SHP77 treated with DMSO at 0.1 percent for 48 hours (cell line): ENCODE data around the gene PTPRT.

Experiments used
- DNase-seq: peaks from one replicate; lab custom pipeline; 2025; lab: John Stamatoyannopoulos, UW

Gene PTPRT

GRCh38 chr20:42974347-42974746 is 215.4 kb downstream of the PTPRT start:
- DNase-seq: no peak

DNA sequence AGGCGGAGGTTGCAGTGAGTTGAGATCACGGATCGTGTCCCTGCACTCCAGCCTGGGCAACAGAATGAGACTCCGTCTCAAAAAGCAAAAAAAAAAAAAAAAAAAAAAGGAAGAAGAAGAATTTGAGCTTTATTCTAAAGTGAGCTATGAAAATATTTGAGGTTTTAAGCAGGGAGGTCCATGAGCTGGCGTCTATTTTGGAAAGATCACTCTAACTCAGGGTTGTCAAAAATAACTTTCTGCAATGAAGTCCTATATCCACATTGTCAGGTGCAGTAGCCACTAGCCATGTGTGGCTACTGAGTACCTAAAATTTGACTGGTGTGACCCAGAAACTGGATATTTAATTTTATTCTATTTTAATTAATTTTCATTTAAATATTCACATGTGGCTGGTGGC is 217.1 kb downstream of the PTPRT start:
- no peak for DNase-seq

DNA sequence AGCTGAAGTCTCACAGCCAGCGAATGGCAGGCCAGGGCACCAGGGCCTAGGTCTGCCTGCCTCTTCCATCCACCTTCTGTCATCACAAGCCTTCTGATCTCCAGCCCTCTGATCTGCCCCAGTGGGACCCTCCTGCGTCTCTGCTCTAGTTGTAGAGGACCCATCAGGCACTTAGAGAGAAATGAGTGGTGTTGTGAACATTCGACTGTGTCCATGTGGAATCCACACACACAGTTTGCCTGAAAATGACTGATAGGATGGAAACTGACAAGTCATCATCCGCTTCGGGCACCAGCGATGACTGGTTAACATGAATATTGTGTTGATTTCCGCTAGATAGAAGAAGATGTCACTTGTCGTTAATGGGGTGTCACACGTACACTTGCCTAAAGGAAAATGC is 221.0 kb downstream of the PTPRT start:
- no peak for DNase-seq

DNA sequence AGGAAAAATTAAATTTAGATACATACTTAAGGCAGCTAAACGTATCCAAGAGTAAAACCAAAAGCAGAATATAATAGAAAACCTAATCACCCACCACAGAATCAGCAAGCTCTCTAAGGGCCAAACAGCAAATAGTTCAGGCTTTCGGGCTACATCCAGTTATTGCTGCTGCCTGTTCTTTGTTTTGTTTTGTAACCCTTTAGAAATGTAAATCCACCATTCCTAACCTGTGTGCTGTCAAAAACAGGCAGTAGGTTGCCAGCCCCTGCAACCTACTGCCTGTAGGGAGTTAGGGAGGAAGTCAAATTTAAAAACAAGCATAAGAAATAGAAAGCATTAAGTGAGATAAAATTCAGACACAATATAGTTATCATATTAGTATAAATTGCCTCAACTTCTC is 225.9 kb downstream of the PTPRT start:
- no peak for DNase-seq

DNA sequence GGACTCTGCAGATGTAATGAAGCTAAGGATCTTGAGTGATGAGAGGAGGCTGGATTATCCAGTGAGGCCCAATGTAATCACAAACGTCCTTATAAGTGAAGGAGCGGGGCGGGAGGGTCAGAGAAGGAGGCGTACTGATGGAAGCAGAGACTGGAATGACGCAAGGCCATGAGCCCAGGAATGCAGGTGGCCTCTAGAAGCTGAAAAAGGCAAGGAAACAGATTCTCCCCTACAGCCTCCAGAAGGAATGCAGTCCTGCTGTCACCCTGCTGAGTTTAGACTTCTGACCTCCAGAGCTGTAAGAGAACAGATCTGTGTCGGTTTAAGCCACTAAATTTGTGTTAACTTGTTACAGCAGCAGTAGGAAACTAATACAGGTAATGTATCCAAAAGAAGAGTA is 227.9 kb downstream of the PTPRT start:
- no peak for DNase-seq

- no peak for DNase-seq
These were observed 229.7 kb downstream of the PTPRT start for GRCh38 chr20:42959996-42960395.

GRCh38 chr20:42958367-42959069 is 231.2 kb downstream of the PTPRT start:
- DNase-seq: no peak

DNA sequence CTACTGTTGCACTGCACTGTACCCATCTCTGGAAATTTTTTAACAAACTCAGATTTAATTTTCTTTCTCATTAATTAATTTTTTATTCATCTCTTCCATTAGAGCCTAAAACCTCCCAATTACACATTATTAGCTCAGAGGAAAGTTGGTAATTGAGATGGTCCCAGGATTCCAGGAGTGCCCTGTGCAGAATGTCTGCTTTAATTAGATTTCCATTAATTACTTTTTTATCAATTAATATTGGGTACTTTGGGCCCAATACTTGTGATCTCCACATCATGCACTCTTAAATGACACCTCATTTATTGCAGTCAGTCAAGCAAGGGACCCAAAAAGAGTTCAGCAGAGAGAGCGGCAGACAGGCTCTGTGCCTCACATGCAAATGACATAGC is 232.0 kb downstream of the PTPRT start:
- no peak for DNase-seq

DNA sequence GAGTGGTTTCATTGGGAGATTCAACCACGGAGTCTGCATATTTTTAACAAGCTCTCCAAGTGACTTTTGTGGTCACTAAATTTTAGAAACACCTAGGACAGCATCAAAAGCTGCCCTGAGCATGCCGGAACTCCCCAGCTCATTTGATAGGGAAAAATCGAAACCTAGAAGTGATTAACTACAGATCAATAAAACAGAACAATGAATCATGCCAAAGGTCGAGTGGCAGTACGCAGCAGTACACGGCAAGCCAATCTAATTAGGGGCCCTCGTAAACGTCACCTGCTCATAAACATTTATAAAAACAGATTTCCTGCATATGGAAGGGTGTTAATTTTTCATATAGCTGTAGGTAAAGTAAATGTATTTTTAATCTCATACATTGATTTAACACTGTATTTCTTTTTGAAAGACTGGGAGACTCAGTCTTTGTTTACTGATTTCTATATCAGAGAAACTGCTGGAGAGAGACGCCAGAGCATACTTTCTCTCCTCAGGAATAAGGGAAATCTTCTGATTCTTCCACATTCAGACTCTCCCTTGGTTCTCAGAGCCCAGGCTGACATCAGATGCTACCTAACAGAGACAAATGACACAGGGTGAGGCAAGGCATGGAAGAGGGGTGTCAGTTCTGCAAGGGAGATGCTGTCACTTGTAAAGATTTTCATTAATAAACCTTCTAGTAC is 232.5 kb downstream of the PTPRT start:
- DNase-seq: no peak

DNA sequence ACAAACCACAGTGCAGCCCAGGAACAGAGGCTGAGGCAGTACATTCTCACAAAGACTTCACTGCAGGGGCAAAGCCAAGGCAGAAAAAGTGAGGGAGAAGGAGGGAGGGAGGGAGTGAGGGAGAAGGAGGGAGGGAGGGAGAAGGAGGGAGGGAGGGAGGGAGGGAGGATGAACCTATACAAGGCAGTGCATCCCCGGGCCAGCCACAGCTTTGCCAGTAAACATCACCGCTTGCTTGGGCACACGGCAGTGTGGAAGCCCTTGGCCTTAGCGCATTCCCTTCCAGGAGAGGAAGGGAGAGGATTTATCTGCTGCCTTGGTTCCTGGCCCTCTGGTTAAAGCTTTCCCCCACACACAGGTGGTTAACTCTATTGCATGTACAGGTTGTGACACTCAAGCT is 234.0 kb downstream of the PTPRT start:
- DNase-seq: no peak

- no peak for DNase-seq
These were observed 234.8 kb downstream of the PTPRT start for GRCh38 chr20:42954951-42955350.

DNA sequence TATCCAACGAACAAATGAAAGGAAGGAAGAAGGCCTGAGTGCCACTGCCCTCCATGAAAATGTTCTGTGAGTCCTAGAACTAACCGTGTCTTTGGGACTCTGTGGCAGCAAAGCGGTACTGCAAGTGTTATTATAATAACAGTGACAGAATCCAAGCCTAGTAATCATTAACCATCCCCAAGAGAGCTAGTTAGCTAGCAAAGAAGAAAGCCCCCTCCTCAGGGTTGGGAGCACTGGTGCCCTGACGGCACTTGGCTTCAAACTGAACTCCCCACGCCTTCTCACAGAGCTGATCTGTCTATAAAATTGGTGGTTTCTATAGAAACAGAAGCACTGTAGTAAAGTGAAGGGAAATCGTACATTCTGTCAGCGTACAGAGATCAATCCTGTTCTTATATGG is 239.8 kb downstream of the PTPRT start:
- DNase-seq: no peak

DNA sequence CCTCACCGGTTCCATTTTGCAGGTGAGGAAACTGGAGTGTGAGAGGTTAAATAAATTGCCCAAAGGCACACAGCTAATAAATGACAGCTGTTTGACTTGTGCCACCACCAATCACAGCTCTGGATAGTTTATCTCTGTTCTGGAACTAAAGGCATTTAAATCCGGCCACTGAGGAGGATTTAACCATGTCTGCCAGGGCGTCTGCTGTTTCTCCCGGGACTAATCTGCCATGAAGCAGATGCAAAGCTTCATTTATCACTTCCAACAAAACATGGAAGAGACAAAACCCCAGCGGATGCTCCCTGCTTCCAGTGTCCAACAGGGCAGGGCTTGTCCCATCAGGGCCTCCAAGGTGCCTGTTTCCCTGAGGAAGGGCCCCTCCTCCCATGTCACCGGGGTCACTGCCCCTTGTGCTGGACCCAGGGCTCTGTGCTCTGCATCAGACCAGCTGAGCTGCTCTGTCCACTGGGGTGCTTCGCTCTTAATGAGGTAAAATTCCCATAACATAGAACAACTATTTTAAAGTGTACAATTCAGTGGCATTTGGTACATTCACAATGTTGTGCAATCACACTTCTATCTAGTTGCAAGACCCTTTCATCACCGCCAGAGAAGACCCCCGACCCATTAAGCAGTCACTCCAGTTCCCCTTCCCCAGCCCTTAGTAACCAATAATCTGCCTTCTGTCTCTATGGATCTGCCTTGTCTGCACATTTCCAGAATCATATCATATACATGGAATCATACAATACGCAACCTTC is 244.3 kb downstream of the PTPRT start:
- DNase-seq: no peak

- no peak for DNase-seq
These were observed 248.1 kb downstream of the PTPRT start for GRCh38 chr20:42941629-42942028.

DNA sequence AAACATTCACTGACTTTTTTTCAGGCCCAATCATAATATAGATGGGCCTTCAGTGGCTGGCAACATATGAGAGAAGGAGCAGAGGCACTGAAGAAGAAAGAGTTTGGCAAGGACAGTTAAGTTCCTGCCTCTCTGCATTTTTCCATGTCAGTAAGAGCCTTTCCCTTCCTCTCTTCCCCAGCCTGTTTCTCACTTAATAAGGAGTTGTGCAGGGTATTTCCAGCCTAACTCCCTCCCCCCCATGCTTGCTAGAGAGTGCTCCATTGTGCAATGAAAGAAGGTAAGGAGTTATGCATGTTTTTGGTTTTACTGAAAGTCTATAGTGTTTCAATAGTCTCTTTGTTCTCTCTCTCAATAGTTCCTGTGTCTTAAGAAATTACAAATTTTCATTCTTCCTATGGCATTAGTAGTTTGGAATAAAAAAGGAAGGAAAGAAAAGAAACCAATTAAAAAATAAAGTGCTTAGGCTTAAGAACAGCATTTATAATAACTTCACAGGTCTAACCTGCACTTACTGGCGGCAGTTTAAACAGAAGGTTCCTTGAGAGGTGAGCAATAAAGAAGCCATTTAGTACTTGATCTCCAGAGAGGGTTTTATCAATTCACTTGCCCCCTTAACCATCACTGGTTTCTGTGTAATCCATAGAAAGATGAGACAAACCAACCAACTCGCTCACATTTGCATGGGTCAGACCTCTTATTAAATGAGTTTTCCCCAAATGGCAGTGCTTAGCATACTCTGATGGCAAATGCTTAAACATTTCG is 251.1 kb downstream of the PTPRT start:
- no peak for DNase-seq

GRCh38 chr20:42936482-42936881 is 253.2 kb downstream of the PTPRT start:
- DNase-seq: no peak

GRCh38 chr20:42924215-42924614 is 265.5 kb downstream of the PTPRT start:
- no peak for DNase-seq

DNA sequence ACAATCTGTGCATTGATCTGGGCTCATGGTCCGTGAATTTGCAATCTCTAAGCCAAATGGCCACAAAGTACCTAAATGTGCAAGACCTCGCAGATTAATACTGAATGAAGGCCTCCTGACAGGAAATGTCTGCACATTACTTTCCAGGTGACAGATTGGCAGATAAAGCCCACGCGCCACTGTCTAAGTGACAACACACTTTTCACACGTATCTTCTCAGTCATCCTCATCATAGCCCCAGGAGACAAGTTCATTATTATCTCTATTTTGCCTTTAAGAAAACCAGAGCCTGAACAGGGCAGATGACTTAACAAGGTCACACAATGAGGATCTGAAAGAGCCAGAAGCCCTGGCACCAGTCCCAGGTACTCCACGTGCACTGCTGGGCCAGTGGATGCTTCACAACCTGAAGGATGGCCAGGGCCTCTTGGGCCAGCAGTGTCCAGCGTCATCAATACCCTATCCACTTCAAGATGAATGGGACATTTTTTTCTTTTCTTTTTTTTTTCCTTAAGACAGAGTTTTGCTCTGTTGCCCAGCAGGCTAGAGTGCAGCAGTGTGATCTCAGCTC is 266.3 kb downstream of the PTPRT start:
- no peak for DNase-seq

DNA sequence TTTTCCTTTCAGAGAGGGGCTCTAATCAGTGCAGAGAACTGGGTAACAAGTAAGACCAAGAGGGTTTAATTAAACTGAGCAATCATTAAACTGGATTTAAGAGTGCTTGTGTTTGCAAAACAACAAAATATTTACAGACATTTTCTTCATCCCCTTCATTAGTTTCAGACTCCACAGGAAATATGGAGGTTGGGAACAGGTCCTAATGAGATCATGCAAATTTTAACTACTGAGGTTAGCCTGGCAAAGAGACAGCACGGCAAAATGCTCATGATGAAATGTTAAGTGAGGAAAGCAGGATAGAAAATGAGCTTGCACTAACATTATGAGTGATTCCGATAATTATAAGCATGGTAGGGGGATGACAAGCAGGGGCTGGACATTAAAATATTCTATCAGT is 268.9 kb downstream of the PTPRT start:
- DNase-seq: no peak

GRCh38 chr20:42919316-42919715 is 270.4 kb downstream of the PTPRT start:
- no peak for DNase-seq

DNA sequence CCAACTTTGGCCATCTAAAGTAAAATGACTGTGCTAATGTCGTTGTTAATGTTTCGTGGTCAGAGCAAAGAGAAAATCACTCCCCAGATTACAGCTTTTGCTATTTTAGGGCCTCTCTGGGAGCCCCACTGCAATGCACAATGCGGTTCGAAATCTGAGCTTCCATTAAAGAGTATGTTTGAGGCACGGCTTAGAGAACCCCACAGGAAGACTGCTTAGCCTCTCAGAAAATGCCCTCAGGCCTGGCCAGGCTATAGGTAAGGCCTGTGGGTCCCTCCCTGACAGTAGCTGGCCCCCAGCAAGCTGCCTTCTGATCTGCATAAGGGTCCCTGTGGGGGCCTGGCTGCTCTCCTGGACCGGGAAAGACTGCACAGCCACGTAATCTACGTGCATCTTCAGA is 274.6 kb downstream of the PTPRT start:
- no peak for DNase-seq

- no peak for DNase-seq
These were observed 275.4 kb downstream of the PTPRT start for GRCh38 chr20:42914302-42914701.
